SK-N-SH treated with all-trans-retinoic acid at 6 μM for 48 hours (cell line): ENCODE measurements around the gene CBX7.

ENCODE experiments used
- ATAC-seq: fragments of 200-7000 bp; cut with Tn5 transposase; 3 replicates; pipeline ENCODE4 v1.9.1; 2020; ENCODE audit warnings: mild to moderate bottlenecking, moderate library complexity
- ARNTL ChIP-seq: fragments of 450-650 bp; formaldehyde crosslinking; IDR thresholded peaks from 2 replicates; pipeline ENCODE4 v1.5.0; 2020; ENCODE audit warnings: low read depth, mild to moderate bottlenecking, moderate library complexity, borderline replicate concordance
- BACH2 ChIP-seq: fragments of 250-450 bp; sonication (Bioruptor Pico); IDR thresholded peaks from 2 replicates; pipeline ENCODE4 v1.9.0; 2021; ENCODE audit warnings: mild to moderate bottlenecking, borderline replicate concordance
- CSDC2 ChIP-seq: fragments of 250-450 bp; sonication (Bioruptor Pico); IDR thresholded peaks from 2 replicates; pipeline ENCODE4 v1.5.0; 2020; ENCODE audit warnings: mild to moderate bottlenecking, moderate library complexity
- ESRRG ChIP-seq: fragments of 250-450 bp; sonication (Bioruptor Pico); IDR thresholded peaks from 2 replicates; pipeline ENCODE4 v1.6.1; 2021; ENCODE audit warnings: mild to moderate bottlenecking
- GLIS3 ChIP-seq: fragments of 250-450 bp; sonication (Bioruptor Pico); IDR thresholded peaks from 2 replicates; pipeline ENCODE4 v1.5.0; 2020; ENCODE audit warnings: mild to moderate bottlenecking, moderate library complexity
- ISL1 ChIP-seq: fragments of 250-450 bp; sonication (Bioruptor Pico); IDR thresholded peaks from 2 replicates; pipeline ENCODE4 v2.1.2; 2022; ENCODE audit warnings: mild to moderate bottlenecking, moderate library complexity
- OSR1 ChIP-seq: fragments of 250-450 bp; sonication (Bioruptor Pico); IDR thresholded peaks from 2 replicates; pipeline ENCODE4 v1.8.0; 2022; ENCODE audit warnings: moderate library complexity, mild to moderate bottlenecking, inconsistent platforms
- PPARA ChIP-seq: fragments of 250-450 bp; sonication (Bioruptor Pico); IDR thresholded peaks from 2 replicates; pipeline ENCODE4 v1.5.0; 2020; ENCODE audit warnings: mild to moderate bottlenecking, borderline replicate concordance
- RARB ChIP-seq: fragments of 250-450 bp; sonication (Bioruptor Pico); IDR thresholded peaks from 2 replicates; pipeline ENCODE4 v1.8.0; 2021; ENCODE audit warnings: mild to moderate bottlenecking, moderate library complexity
- SNAI2 ChIP-seq: fragments of 250-450 bp; sonication (Bioruptor Pico); IDR thresholded peaks from 2 replicates; pipeline ENCODE4 v1.5.0; 2020; ENCODE audit warnings: mild to moderate bottlenecking, moderate library complexity
- TCF4 ChIP-seq: fragments of 250-450 bp; sonication (Bioruptor Pico); IDR thresholded peaks from 2 replicates; pipeline ENCODE4 v1.8.0; 2021; ENCODE audit warnings: mild to moderate bottlenecking, moderate library complexity, borderline replicate concordance
- TOX ChIP-seq: fragments of 250-450 bp; sonication (Bioruptor Pico); IDR thresholded peaks from 2 replicates; pipeline ENCODE4 v1.8.0; 2021; ENCODE audit warnings: mild to moderate bottlenecking, moderate library complexity, borderline replicate concordance
- ZC3H10 ChIP-seq: fragments of 250-450 bp; sonication (Bioruptor Pico); IDR thresholded peaks from 2 replicates; pipeline ENCODE4 v1.5.1; 2021; ENCODE audit warnings: mild to moderate bottlenecking, moderate library complexity
- ZFP30 ChIP-seq: fragments of 450-650 bp; formaldehyde crosslinking; IDR thresholded peaks from 2 replicates; pipeline ENCODE4 v1.5.0; 2022; ENCODE audit warnings: mild to moderate bottlenecking, moderate library complexity
- ZNF565 ChIP-seq: fragments of 450-650 bp; formaldehyde crosslinking; conservative IDR thresholded peaks from 2 replicates; pipeline ENCODE4 v1.5.0; 2020; ENCODE audit warnings: low read depth, mild to moderate bottlenecking, moderate library complexity
- ZNF8 ChIP-seq: fragments of 450-650 bp; formaldehyde crosslinking; IDR thresholded peaks from 2 replicates; pipeline ENCODE4 v1.5.0; 2020; ENCODE audit warnings: mild to moderate bottlenecking, moderate library complexity
- TF ChIP-seq, protein P1 (sequence below): fragments of 250-450 bp; sonication (Bioruptor Pico); IDR thresholded peaks from 2 replicates; pipeline ENCODE4 v1.8.0; 2021; ENCODE audit warnings: low read depth, mild to moderate bottlenecking, moderate library complexity, borderline replicate concordance
- TF ChIP-seq, protein P2 (sequence below): fragments of 250-450 bp; sonication (Bioruptor Pico); IDR thresholded peaks from 2 replicates; pipeline ENCODE4 v1.5.1; 2020; ENCODE audit warnings: low read depth, mild to moderate bottlenecking, moderate library complexity
- TF ChIP-seq, protein P3 (sequence below): fragments of 250-450 bp; sonication (Bioruptor Pico); IDR thresholded peaks from 2 replicates; pipeline ENCODE4 v1.8.0; 2020; ENCODE audit warnings: mild to moderate bottlenecking, moderate library complexity, borderline replicate concordance
- TF ChIP-seq, protein P4 (sequence below): fragments of 250-450 bp; sonication (Bioruptor Pico); IDR thresholded peaks from 2 replicates; pipeline ENCODE4 v1.5.0; 2020; ENCODE audit warnings: mild to moderate bottlenecking, moderate library complexity
- TF ChIP-seq, protein P5 (sequence below): fragments of 250-450 bp; sonication (Bioruptor Pico); IDR thresholded peaks from 2 replicates; pipeline ENCODE4 v1.5.1; 2021; ENCODE audit warnings: mild to moderate bottlenecking, moderate library complexity

Gene CBX7

DNA sequence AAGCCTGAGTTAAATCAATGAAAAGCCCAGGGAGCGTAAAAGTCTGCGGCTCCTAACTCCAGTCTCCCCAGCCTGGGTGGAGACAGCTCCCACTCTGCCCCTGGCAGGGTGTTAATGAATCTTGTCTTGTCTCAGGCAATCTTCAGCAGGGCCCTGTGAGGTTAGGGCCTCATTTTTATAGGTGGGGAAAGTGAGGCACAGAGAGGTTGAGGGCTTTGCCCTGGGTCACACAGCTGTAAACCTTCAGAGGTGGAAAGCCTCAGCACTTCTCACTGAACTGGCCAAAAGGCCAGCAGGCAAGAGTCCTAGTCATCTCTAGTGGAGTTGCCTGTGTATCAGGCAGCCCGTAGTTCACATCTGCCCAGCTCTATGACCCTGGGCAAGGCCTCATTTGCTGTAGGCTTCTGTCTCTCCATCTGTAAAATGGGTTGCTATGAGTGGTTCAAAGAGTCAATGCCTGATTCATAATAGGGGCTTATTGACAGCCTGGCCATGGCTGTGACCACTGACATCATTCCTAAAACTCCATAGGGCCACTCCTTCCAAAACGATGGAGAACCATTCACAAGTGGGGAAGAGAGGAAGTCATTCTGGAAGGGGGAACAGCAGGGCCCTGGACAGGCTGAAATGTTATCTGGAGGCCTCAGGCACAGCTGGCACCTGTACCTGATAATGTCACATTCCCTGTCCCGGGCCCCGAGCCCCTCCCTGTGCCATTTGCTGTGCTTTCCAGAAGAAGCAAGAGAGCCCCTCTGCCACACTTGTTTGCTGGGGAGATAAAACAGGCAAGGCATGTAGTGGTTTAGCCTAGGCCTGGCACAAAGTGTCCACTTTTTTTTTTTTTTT is 6.0 kb downstream of the CBX7 start:
- no peak for ATAC-seq
- TF ChIP-seq, protein P1, sequence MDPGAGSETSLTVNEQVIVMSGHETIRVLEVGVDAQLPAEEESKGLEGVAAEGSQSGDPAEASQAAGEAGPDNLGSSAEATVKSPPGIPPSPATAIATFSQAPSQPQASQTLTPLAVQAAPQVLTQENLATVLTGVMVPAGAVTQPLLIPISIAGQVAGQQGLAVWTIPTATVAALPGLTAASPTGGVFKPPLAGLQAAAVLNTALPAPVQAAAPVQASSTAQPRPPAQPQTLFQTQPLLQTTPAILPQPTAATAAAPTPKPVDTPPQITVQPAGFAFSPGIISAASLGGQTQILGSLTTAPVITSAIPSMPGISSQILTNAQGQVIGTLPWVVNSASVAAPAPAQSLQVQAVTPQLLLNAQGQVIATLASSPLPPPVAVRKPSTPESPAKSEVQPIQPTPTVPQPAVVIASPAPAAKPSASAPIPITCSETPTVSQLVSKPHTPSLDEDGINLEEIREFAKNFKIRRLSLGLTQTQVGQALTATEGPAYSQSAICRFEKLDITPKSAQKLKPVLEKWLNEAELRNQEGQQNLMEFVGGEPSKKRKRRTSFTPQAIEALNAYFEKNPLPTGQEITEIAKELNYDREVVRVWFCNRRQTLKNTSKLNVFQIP (CRISPR knock-in tag), result no peak
- TF ChIP-seq ARNTL (no peak), ESRRG (CRISPR knock-in tag) (no peak), ZNF8 (CRISPR knock-in tag) (no peak), SNAI2 (CRISPR knock-in tag) (no peak), ZC3H10 (CRISPR knock-in tag) (no peak), TCF4 (no peak), ZNF565 (CRISPR knock-in tag) (no peak), BACH2 (CRISPR knock-in tag) (no peak), PPARA (CRISPR knock-in tag) (no peak), OSR1 (no peak), TOX (CRISPR knock-in tag) (no peak), ISL1 (CRISPR knock-in tag) (no peak)
- TF ChIP-seq, protein P2, sequence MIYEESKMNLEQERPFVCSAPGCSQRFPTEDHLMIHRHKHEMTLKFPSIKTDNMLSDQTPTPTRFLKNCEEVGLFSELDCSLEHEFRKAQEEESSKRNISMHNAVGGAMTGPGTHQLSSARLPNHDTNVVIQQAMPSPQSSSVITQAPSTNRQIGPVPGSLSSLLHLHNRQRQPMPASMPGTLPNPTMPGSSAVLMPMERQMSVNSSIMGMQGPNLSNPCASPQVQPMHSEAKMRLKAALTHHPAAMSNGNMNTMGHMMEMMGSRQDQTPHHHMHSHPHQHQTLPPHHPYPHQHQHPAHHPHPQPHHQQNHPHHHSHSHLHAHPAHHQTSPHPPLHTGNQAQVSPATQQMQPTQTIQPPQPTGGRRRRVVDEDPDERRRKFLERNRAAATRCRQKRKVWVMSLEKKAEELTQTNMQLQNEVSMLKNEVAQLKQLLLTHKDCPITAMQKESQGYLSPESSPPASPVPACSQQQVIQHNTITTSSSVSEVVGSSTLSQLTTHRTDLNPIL, result no peak
- TF ChIP-seq, protein P3, sequence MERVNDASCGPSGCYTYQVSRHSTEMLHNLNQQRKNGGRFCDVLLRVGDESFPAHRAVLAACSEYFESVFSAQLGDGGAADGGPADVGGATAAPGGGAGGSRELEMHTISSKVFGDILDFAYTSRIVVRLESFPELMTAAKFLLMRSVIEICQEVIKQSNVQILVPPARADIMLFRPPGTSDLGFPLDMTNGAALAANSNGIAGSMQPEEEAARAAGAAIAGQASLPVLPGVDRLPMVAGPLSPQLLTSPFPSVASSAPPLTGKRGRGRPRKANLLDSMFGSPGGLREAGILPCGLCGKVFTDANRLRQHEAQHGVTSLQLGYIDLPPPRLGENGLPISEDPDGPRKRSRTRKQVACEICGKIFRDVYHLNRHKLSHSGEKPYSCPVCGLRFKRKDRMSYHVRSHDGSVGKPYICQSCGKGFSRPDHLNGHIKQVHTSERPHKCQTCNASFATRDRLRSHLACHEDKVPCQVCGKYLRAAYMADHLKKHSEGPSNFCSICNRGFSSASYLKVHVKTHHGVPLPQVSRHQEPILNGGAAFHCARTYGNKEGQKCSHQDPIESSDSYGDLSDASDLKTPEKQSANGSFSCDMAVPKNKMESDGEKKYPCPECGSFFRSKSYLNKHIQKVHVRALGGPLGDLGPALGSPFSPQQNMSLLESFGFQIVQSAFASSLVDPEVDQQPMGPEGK (CRISPR knock-in tag), result no peak
- TF ChIP-seq, protein P4, sequence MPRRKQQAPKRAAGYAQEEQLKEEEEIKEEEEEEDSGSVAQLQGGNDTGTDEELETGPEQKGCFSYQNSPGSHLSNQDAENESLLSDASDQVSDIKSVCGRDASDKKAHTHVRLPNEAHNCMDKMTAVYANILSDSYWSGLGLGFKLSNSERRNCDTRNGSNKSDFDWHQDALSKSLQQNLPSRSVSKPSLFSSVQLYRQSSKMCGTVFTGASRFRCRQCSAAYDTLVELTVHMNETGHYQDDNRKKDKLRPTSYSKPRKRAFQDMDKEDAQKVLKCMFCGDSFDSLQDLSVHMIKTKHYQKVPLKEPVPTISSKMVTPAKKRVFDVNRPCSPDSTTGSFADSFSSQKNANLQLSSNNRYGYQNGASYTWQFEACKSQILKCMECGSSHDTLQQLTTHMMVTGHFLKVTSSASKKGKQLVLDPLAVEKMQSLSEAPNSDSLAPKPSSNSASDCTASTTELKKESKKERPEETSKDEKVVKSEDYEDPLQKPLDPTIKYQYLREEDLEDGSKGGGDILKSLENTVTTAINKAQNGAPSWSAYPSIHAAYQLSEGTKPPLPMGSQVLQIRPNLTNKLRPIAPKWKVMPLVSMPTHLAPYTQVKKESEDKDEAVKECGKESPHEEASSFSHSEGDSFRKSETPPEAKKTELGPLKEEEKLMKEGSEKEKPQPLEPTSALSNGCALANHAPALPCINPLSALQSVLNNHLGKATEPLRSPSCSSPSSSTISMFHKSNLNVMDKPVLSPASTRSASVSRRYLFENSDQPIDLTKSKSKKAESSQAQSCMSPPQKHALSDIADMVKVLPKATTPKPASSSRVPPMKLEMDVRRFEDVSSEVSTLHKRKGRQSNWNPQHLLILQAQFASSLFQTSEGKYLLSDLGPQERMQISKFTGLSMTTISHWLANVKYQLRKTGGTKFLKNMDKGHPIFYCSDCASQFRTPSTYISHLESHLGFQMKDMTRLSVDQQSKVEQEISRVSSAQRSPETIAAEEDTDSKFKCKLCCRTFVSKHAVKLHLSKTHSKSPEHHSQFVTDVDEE (CRISPR knock-in tag), result no peak

DNA sequence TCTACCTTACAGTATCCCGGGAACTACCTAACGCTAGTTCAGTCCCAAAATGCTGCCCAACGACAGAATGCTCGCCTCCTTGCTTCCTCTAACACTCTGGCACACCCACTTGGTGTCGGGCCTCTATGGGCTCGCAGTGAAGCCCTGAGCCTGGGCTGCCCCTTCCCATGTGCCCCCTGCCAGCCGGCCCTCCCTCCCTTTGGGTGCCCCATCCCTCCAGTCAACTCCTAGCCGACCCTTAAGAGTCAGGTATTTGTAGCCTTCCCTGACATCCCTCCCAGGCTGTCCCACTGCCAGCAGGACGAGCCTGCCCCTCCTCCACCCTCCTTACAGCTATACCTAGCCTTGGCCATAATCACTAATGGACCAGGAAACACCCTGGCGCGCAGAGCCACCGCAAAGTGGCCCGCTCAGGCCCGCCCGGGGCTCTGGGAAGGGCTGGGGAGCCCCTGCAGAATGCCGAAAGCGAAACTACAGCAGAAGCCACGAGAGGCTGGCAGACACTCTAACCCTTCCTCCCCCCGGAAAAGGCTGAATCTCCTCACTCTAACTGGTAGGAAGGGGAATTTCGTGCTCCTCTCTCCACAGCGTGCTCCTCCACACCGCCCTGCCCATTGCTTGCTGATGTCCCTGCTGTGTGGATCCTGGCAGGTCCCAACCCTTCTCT is 8.2 kb downstream of the CBX7 start:
- no peak for ATAC-seq
- TF ChIP-seq ESRRG (CRISPR knock-in tag), result no peak
- no peak for TF ChIP-seq TCF4
- no peak for TF ChIP-seq OSR1
- no peak for TF ChIP-seq ZNF565 (CRISPR knock-in tag)
- TF ChIP-seq ZC3H10 (CRISPR knock-in tag), result no peak
- no peak for TF ChIP-seq ZFP30
- TF ChIP-seq, protein P1 (CRISPR knock-in tag), result no peak
- no peak for TF ChIP-seq RARB
- TF ChIP-seq, protein P4 (CRISPR knock-in tag), result no peak
- no peak for TF ChIP-seq GLIS3 (CRISPR knock-in tag)
- TF ChIP-seq, protein P3 (CRISPR knock-in tag), result no peak
- TF ChIP-seq ISL1 (CRISPR knock-in tag), result no peak
- TF ChIP-seq, protein P5, sequence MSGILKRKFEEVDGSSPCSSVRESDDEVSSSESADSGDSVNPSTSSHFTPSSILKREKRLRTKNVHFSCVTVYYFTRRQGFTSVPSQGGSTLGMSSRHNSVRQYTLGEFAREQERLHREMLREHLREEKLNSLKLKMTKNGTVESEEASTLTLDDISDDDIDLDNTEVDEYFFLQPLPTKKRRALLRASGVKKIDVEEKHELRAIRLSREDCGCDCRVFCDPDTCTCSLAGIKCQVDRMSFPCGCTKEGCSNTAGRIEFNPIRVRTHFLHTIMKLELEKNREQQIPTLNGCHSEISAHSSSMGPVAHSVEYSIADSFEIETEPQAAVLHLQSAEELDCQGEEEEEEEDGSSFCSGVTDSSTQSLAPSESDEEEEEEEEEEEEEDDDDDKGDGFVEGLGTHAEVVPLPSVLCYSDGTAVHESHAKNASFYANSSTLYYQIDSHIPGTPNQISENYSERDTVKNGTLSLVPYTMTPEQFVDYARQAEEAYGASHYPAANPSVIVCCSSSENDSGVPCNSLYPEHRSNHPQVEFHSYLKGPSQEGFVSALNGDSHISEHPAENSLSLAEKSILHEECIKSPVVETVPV (CRISPR knock-in tag), result no peak
- TF ChIP-seq PPARA (CRISPR knock-in tag), result no peak
- no peak for TF ChIP-seq SNAI2 (CRISPR knock-in tag)
- no peak for TF ChIP-seq CSDC2
- TF ChIP-seq TOX (CRISPR knock-in tag), result no peak
